Left ventricle myocardium inferior (tissue), 1 donor: ENCODE data around the gene ARL15. TPM values are rescaled to one million over a fixed set of nuclear protein-coding genes. Genes with fewer than 3 reads are reported as not detected.

Experiments
- DNase-seq: peaks from one replicate; pipeline ENCODE4 v3.0.0-alpha.2; 2020
- H3K27ac ChIP-seq: fragments of 200-600 bp; replicated peaks from 2 replicates; pipeline ENCODE4 v1.8.0; 2021
- H3K27me3 ChIP-seq: fragments of 200-600 bp; 2 replicates; pipeline ENCODE4 v1.8.0; 2021; ENCODE audit warnings: low read depth
- H3K36me3 ChIP-seq: fragments of 200-600 bp; 2 replicates; pipeline ENCODE4 v1.8.0; 2021
- H3K4me1 ChIP-seq: fragments of 200-600 bp; 2 replicates; pipeline ENCODE4 v1.8.0; 2021
- H3K4me3 ChIP-seq: fragments of 200-600 bp; 2 replicates; pipeline ENCODE4 v1.8.0; 2021; ENCODE audit warnings: mild to moderate bottlenecking, moderate library complexity
- H3K9me3 ChIP-seq: fragments of 200-600 bp; replicated peaks from 2 replicates; pipeline ENCODE4 v1.8.0; 2021
- CTCF ChIP-seq: fragments of 200-600 bp; IDR thresholded peaks from 2 replicates; pipeline ENCODE4 v1.8.0; 2021; ENCODE audit warnings: antibody characterized with exemption, mild to moderate bottlenecking, borderline replicate concordance
- intact Hi-C: fragments of 100-400 bp; cut with micrococcal nuclease; formaldehyde crosslinking; loops from one replicate; pipeline ENCODE4 v1.11.0; 2022
- total RNA-seq: library from RNA; stranded (reverse); fragmentation: NEBNext Ultra II Directional; extraction: Animal tissue kit (Norgen Biotek cat#: 25700); gene quantifications from one replicate; pipeline ENCODE4 v1.2.1, GENCODE V29; 2021
- donor health status: DM: no; HTN: yes; CAD: no; lungs with severe emphysema.

The ARL15 gene
- total RNA-seq, 1 donor from 2014 or later = 18.2 TPM

- DNase-seq = no peak
- no peak overlapping the region for H3K27ac ChIP-seq
- no peak for TF ChIP-seq CTCF
- intact Hi-C loops = loop anchor here (10.0 kb wide), 1 partner anchor 51 kb away; no protein-coding TSS in a partner anchor
- no peaks in the 10 kb centered on the region for H3K36me3 ChIP-seq
- no peak overlapping the region for H3K4me3 ChIP-seq
- H3K27me3 ChIP-seq = no peaks in the 10 kb centered on the region
- peaks cover 68% of the 10 kb centered on the region for H3K4me1 ChIP-seq
- H3K9me3 ChIP-seq = no peaks in the 10 kb centered on the region
Measured at GRCh38 chr5:54305737-54306136, 4.6 kb downstream of the ARL15 start.

- no peaks in the 10 kb centered on the region for H3K27me3 ChIP-seq
- H3K4me1 ChIP-seq = peaks cover 67% of the 10 kb centered on the region
- DNase-seq = no peak
- intact Hi-C loops = loop anchor here (10.0 kb wide), 1 partner anchor 49 kb away; no protein-coding TSS in a partner anchor
- H3K9me3 ChIP-seq = no peaks in the 10 kb centered on the region
- no peaks in the 10 kb centered on the region for H3K36me3 ChIP-seq
- H3K4me3 ChIP-seq = no peak overlapping the region
- H3K27ac ChIP-seq = no peak overlapping the region
- no peak for TF ChIP-seq CTCF
Measured at GRCh38 chr5:54304040-54304439, 6.3 kb downstream of the ARL15 start.

- no peak for TF ChIP-seq CTCF
- no peaks in the 10 kb centered on the region for H3K36me3 ChIP-seq
- H3K4me3 ChIP-seq = no peak overlapping the region
- no peak for DNase-seq
- no peaks in the 10 kb centered on the region for H3K27me3 ChIP-seq
- intact Hi-C loops = loop anchor here (10.0 kb wide), 1 partner anchor 47 kb away; no protein-coding TSS in a partner anchor
- peaks cover 57% of the 10 kb centered on the region for H3K4me1 ChIP-seq
- no peak overlapping the region for H3K27ac ChIP-seq
- no peaks in the 10 kb centered on the region for H3K9me3 ChIP-seq
Measured at GRCh38 chr5:54302267-54302687, 8.1 kb downstream of the ARL15 start.

GRCh38 chr5:54301849-54302248, 8.5 kb downstream of the ARL15 start:
- Histone ChIP-seq H3K27me3 (no peaks in the 10 kb centered on the region), H3K4me1 (peaks cover 57% of the 10 kb centered on the region), H3K27ac (no peak overlapping the region), H3K36me3 (no peaks in the 10 kb centered on the region), H3K9me3 (no peaks in the 10 kb centered on the region), H3K4me3 (no peak overlapping the region)
- intact Hi-C loops = loop anchor here (10.0 kb wide), 1 partner anchor 47 kb away; no protein-coding TSS in a partner anchor
- no peak for TF ChIP-seq CTCF
- no peak for DNase-seq

- intact Hi-C loops = loop anchor here (10.0 kb wide), 1 partner anchor 46 kb away; no protein-coding TSS in a partner anchor
- DNase-seq = no peak
- no peaks in the 10 kb centered on the region for H3K9me3 ChIP-seq
- no peaks in the 10 kb centered on the region for H3K36me3 ChIP-seq
- H3K27me3 ChIP-seq = no peaks in the 10 kb centered on the region
- no peak overlapping the region for H3K27ac ChIP-seq
- H3K4me1 ChIP-seq = peaks cover 63% of the 10 kb centered on the region
- H3K4me3 ChIP-seq = no peak overlapping the region
- TF ChIP-seq CTCF = no peak
Measured at GRCh38 chr5:54301220-54301619, 9.2 kb downstream of the ARL15 start.
